Endometrial microvascular endothelial cells (primary cell): ENCODE results near the gene DCAF15. TPM values are rescaled to one million over a fixed set of nuclear protein-coding genes. Genes with fewer than 3 reads are reported as not detected.
"Not testable (repeated sequence)": the region's sequence is repeated elsewhere in the genome, so short reads cannot be mapped to it uniquely, and the experiment has no call there.

Experiments
- in situ Hi-C: cut with HindIII; loops from 2 replicates; pipeline ENCODE4 v1.10.0; 2017; ENCODE audit warnings: low sequenced_read_pairs, low pct_unique_long_range_greater_than_20kb; ENCODE audit errors: inconsistent ontology term
- total RNA-seq: library from RNA; depleted of rRNA; stranded (reverse); fragments of >200 nt; gene quantifications from one replicate; pipeline ENCODE4 v1.2.3, GENCODE V29; 2015; ENCODE audit errors: inconsistent ontology term

The DCAF15 gene
- total RNA-seq, 1 donor from 2014 or later = 49.3 TPM

DNA sequence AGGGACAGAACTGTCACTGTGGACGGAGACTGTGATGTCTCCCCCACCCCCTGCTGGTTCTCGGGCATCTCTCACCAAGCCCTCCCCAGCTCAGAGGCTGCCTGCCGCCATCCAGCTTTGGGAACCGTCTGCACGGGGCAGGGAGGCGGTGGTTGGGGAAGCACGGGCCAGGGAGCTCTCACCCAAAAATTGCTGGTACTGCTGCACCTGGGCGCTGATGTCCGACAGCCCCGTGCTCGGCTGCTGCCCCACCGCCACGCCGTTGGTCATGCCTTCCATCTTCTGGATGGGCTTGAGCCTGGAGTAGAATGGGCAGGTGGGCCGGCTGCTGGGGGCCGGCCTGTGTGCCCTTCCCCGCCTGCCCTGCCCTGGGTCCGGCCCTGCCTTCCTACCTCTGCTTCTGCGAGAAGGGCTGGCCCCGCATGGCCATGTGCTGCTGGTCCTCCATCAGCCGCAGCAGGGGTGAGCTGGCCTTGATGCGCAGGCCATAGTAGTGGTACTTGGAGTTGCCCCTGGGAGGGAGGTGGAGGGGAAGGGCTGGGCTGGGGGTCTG is 16.1 kb downstream of the DCAF15 start:
- in situ Hi-C loops = no loop called here

DNA sequence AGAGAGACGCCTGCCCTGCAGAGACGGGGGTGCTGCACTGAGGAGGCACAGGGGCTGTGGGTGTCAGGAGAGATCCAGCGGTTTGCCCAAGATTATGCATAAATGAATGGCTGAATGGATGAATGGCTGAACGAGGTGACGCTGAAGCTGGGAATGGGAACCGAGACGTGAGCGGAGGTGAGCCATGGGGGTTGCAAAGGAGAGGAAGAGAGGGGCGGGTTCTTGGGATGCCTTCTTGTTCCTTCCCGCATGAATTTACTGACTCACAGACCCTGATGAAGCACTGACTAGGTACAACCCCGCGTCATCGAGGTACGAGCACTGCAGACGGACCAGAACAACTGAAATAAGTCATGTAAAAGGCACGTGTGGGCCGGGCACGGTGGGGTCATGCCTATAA is 16.7 kb downstream of the DCAF15 start:
- in situ Hi-C loops = no loop called here

DNA sequence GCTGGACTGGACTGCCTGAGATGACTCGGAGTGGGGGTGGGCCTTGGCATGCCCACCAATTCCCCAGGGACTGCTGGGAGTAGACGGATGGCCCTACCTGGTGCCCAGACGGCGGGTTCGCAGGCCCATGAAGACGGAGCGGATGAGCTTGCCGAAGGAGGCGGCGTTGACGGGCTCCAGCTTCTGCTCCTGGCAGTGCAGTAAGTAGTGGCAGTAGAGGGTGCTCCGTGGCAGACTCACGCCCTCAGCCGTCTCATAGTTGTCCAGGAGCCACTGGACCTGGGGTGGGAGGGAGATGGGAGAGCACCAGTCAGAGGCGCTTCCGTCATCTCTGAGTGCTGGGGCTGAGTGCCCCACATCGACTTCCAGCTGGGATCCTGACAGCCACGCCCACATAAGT is 17.6 kb downstream of the DCAF15 start:
- in situ Hi-C loops = no loop called here

DNA sequence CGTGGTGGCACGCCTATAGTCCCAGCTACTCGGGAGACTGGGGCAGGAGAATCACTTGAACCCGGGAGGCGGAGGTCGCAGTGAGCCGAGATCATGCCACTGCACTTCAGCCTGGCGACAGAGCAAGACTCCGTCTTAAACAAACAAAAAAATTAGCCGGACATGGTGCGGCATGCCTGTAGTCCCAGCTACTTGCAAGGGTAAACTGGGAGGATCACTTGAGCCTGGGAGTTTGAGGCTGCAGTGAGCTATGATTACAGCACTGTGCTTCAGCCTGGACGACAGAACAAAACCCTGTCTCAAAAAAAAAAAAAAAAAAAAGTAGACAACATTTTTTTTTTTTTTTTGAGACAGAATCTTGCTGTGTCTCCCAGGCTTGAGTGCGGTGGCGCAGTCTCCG is 19.6 kb downstream of the DCAF15 start:
- in situ Hi-C loops = not testable (repeated sequence)

DNA sequence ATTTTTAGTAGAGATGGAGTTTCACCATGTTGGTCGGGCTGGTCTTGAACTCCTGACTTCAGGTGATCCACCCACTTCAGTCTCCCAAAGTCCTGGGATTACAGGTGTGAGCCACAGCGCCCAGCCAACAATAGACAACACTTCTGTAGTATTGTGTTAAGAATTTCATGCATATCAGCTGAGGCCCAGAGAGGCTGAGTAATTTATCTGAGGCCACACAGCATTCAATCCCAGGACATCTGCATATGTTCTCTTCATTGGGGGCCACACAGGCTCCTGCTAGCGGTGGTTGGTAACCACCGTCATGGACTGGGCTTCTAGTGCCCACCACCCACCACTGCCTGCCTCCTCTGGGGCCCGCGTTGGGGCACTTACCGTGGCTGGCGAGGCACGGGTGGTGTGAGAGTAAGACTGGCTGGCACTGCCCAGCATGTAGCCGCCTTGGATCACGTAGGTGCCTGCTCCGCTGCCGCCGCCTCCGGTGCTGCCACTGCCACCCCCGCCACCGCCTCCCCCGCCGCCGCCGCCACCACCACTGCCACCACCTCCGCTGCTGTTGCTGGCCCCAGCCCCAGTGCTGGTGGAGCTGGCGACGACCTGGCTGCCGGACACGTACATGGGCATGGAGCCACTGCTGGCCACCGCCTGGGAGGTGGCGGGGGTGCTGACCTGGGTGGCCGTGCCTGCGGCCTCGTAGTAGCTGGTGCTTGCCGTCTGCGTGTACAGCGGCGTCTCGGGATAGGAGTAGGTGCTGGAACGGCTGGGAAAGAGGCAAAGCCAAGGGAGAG is 20.3 kb downstream of the DCAF15 start:
- in situ Hi-C loops = no loop called here

DNA sequence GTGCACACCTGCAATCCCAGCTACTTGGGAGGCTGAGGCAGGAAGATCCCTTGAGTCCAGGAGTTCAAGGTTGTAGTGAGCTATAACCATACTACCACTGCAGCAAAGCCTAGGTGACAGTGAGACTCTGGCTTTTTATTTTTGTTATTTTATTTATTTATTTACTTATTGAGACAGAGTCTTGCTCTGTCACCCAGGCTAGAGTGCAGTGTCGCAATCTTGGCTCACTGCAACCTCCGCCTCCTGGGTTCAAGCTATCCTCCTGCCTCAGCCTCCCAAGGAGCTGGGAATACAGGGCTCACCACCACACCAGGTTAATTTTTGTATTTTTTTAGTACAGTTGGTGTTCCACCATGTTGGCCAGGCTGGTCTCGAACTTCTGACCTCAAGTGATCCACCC is 21.2 kb downstream of the DCAF15 start:
- in situ Hi-C loops = not testable (repeated sequence)

DNA sequence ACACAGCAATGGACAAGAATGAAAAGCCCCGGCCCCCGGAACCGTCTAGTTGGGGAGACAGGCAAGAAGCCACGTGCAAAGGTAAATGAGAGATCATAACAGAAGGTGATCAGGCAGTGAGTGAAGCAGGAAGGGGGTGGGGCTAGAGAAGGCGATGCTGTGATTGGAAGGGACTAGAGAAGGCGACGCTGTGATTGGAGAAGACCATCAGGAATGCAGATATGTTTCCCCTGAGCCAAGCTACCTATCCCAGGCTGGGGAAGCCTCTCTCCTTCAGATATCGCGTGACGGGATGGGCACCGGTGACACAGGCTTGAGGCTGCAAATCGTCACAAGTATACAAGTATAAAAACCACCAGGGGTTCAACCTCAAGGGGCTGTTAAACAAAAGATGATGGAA is 21.8 kb downstream of the DCAF15 start:
- in situ Hi-C loops = no loop called here

DNA sequence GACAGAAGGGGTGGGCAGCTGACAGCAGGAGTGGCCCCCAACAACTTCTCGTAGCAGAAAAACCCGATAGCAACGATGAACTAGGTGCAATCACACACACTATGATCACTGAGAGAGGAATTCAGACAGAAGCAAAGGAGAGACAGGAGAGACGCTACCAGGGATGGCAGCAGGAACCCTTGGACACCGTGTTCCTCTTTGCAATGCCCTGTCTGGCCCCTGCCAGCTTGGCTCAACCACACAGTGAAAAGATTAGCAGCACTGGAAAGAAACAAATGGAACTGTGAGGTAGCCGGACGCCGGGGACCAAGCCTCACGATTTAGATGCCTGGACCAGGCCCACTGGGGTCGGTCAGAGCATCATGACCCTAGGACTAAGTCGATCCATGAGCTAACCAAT is 23.6 kb downstream of the DCAF15 start:
- in situ Hi-C loops = no loop called here

DNA sequence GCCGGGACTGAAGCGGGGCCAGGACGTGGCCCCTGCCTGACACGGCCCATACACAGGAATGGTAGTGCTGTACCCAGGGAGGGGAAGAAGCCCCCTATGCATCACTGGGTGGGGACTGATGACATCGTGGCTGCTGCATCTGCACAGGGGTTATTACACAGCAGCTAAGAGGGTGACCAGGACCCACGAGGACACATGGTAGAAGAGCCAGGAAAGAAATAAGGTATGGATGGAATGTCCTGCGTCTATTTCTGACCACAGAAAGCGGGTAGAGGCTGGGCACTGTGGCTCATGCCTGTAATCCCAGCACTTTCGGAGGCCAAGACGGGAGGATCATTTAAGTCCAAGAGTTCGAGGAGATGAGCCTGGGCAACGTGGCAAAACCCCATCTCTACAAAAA is 24.1 kb downstream of the DCAF15 start:
- in situ Hi-C loops = no loop called here

DNA sequence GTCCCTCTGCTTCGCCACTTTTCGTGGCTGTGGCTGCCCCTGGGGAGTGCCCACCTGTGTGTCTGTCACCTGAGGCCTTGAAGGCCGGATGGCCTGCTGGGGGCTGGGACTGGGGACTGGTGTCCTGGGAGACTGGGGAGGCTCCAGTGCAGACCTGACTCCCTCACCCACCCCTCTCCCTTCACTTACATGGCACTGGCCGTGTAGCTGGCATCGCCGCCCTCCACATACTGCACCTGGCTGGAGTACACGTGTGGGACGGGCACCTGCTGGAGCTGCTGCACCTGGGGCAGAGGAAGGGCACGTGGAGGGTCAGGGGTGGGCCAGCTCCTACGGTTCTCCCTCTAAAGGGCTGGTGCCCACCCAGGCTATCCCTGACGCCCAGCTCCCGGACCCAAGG is 25.5 kb downstream of the DCAF15 start:
- in situ Hi-C loops = no loop called here

DNA sequence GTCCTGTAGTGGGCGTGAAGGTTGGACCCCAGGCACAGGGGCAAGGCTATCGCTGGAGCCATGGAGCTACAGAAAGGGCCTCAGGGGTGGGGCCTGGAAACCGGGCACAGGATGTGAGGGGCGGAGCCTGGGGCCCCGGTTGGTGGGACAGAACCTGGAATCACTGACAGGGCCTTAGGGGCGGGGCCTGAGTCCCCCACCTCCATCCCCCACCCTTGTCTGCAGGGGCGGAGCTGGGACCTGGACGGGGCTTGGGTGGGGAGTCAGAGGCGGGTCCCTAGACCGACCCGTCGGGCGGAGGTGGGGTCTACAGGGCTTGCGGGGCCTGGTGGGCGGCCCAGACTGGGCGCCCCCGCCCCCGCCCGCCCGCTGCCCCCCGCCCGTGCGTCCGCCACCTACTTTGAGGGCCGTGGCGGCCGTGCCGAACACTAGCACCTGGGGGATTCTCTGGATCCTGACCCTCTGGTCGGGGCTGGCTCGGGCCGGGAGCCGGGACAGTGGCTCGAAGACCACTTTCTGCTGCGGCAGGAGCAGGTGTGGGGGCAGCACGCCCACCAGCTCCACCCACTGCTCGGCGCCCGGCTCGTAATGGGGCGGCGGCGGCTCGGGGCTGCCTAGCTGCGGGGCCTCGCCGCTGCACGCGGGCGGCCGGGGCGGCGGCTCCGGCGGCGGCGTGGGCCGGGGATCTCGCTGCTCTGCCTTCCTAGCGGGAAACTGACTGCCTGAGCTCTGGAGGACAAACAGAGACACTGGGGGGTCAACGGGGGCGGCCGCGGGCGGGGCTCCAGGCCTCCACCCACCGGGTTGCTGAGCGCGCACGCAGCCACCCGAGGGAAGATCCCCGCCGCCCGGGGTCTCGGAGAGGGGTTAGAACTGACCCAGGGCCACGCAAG is 26.3 kb downstream of the DCAF15 start:
- in situ Hi-C loops = no loop called here

DNA sequence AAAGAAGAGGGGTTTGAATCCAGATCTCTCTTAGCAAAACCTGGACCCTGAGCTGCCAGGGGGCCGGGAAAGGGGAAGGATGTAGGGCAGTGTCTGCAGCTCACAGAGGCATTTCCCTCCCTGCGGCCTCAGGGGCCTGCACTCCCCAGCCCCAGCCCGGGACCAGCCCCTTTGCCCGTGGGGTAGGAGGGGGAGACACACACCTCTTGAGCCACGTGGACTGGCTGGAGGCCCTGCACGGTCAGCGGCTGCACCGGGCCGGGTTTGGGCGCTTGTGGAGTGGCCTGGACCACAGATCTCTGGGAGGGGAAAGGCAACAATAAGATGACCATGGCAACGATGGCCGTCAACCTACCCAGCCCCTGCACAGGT is 26.9 kb downstream of the DCAF15 start:
- in situ Hi-C loops = no loop called here

DNA sequence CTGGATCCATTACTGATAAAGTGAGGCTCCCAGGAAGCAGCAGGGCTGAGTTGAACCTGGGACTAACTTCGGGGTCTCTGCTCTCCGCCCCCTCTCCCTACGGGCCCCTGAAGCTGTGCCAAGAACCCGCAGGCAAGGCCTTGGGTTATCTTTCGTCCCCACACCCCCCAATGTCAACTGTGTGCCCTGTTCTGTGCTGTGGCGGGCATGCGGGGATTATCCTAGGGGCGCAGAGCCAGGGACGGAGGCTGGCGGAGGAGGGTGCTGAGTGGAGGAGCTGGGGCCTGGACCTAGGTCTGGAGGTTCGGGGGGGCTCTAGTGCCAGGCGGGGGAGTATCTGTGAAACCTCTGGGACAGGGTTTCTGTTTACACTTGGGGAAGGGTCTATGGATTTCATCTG is 27.4 kb downstream of the DCAF15 start:
- in situ Hi-C loops = no loop called here

DNA sequence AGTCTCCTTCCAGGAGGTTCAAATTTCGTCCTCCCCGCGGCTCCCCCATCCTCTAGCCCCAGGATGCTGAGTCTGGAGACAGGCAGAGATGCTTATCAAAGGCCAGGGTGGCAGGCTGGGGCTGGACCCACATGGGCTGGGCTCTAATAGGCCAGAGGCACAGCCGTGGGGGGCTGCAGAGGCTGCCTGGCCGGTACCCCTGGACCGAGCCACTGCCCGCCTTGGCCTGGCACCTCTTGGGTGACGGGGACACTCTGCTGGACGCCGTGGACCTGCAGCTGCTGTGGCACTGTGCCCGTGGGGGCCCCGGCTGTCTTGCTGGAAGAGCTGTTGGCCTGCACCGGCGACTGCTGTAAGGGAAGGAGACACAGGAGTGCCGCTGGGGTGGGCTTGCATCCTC is 28.0 kb downstream of the DCAF15 start:
- in situ Hi-C loops = no loop called here

DNA sequence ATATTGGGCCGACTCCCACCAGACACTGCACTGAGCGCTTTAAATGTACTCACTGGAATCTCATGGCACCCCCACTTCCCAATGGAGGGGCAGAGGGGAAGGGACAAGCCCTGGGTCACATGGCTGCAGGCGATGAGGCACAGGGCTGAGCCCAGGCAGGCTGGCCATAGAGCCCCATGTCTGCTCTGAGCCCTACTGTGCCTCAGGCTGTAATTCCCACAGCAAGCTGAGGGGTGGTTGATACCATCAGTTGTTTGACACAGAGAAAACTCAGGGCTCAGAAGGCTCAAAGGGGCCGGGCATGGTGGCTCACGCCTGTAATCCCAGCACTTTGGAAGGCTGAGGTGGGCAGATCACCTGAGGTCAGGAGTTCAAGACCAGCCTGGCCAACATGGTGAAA is 28.7 kb downstream of the DCAF15 start:
- in situ Hi-C loops = no loop called here

DNA sequence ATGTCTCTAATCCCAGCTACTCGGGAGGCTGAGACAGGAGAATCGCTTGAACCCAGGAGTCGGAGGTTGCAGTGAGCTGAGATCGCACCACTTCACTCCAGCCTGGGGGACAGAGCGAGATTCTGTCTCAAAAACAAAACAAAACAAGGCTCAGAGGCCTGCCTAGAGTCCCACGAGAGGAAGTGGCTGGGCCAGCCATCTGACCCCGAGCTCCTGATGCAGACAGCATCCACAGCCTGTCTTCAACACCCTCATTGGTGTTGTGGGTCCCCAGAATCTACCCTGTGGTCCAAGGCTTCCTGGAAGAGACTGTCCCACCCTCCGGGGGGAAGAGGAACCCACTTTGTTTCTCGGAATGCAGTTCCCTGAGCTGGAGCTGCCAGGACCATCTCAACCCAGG is 29.2 kb downstream of the DCAF15 start:
- in situ Hi-C loops = no loop called here

DNA sequence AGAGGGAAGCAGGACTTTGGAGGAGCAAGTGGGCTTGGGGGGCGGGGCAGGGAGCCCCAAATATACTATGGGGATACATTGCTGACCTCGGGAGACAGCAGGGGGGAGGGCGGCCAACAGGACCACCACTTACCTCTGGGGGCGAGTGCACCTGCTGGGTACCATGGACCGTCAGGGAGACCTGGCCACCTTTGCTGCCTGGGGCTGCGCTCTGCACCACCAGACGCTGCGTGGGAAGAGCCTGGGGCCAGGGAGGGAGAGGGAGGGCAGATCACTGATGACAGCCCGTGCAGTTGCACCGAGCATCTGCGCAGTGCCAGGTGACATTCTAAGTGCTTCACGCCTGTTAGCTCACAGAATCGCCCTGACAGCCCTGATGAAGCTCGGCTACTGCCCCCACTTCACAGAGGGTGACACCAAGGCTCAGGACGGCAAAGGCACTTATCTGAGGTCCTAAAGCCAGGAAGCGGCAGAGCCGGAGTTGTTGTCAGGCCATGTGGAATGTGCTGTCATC is 29.7 kb downstream of the DCAF15 start:
- in situ Hi-C loops = no loop called here

DNA sequence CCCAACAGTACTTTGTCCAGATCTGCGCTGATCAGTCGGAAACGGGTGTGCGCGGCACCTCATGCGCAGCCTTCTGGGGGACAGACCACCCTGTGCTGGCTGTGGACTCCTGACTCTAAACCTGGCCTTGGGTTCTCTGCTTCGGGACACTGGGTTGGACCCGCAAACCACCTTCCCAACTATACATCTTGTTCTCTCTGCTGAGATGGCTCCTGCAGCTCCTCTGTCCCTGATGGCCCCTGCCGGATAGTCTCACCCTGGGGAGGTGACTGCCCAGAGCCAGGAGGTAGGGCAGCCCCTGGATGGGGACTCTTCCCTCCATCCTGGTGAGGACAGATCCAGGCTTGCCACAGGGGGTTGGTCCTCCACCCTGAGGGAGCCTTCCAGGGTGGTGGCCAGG is 30.5 kb downstream of the DCAF15 start:
- in situ Hi-C loops = no loop called here

DNA sequence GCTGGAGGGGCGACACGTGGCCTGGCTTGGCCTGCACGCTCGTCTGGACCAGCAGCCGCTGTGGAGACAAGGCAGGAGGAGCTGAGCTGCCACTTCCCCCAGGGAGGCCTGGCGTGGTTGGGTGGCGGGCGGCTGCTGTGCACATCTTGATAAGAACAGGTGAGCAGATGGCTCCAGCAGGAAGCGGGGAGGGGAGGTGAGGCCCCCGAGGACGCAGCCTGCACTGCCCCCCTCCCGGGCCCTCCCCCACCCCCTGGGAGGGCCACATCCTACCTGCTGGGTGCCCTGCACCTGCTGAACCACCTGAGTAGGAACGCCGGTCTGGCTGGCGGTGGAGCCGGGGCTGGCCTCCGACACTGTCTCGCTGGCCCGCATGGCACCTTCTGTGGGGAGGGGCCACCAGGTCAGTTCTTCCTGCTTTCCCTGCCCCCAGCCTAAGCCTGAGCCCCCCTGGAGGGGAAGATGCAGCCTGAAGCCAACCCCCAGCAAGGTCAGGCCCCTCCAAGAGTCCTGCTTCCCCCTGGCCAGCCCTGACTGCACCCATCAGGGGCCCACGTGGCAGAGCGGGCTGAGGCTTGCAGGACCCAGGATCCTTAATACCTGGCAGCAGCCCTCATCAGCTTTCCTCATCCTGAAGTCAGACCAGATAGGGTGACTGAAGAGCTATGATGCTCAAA is 31.0 kb downstream of the DCAF15 start:
- in situ Hi-C loops = no loop called here
